Stimulated activated CD4-positive, alpha-beta T cell treated with anti-CD3 and anti-CD28 coated beads, TNF-alpha, amount 100 ng/mL, for 4 hours (primary cell): ENCODE results near the gene ELMO1.

ENCODE experiments used
- DNase-seq, 3 experiments: peaks; one replicate each; pipeline ENCODE4 v3.0.0-alpha.2; 2020; ENCODE audit warnings: low read depth in 3 of 3

Gene ELMO1

DNA sequence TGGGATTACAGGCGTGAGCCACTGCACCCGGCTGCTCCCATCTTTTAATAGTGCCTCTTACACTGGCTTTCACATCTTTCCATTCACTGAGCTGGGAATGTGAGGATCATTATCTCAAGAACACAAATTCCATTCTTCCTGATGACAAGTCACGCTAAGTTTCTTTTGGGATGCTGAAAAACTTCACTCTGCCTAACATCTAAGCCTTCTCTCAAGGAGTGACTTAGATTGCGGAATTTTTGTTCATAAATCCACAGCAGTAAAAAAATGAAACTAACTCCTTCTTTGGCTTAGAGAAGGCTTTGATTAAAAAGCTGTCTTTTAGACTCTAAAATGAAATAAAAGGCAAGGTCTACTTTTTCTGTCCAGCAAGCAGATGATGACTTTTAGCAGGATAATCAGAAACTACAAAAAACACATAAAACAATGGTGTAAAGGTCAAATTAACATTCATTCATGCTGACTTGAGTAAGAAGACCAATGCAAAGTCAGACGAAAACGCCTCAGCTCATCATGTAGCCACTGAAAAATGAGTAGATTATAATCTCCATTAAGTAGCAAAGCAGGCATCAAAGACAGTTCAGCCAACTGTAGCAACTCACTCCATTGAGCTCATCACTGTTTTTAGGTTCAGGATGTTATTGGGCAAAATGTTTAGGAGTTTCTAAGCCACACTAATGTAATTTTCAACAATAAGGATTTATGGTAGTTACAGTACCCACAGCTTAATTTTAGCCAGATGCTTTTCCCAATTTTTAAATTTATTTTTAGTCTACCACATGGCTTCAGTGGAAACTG is 178.8 kb downstream of the ELMO1 start:
- no peak for DNase-seq

DNA sequence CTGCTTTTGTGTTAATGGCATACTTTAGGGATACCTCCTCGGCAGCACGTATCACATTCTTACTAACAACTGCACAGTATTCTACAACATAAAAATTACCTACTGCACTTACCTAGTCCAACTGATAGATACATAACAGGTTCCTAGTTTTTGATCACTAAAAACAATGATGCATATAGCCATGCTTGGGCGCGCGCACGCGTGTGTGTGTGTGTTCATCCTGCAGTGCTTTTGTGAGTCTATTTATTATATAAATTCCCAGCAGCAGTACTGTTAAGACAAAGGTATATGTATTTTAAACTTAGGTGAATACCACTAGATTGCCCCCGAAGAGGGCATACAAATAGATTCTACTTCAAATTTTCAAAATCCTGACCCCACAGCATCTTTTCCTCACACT is 181.4 kb downstream of the ELMO1 start:
- no peak for DNase-seq

DNA sequence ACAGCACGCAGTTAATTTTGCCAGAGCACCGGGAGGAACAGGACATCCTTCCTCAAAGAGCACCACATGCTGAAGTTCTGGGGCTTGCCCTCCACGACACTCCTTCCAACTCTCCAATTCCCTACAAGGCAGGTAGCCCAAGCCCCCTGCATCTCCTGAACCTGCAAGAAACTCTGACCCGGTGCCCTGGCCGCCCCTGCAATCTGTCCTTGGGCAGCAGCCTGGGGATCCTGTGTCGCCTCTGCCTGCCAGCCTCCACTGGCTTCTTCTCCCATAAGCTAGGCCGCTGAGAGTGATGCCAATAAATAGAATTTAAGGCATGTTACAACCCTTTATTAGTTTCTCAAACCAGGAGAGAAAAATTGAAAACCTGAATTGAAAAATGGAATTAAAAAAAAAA is 182.8 kb downstream of the ELMO1 start:
- no peak for DNase-seq

DNA sequence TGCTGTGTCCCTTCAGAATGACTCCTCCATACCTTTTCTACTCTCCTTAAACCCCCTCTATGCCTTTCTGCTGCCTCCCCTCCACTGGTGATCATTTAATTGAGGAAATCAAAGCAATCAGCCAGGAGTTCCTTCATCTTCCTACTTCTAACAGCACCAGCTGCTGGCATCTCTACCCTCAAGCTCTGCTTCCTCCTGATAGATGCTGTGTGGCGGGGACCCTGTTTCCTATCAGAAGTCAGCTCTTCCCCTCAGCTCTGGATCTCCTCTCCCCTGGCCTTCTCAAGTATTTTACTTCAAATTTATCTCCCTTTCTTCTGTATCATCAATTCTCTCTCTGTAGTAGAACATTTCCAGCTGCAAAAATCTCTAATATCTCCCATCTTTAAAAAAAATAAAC is 183.7 kb downstream of the ELMO1 start:
- DNase-seq = no peak

DNA sequence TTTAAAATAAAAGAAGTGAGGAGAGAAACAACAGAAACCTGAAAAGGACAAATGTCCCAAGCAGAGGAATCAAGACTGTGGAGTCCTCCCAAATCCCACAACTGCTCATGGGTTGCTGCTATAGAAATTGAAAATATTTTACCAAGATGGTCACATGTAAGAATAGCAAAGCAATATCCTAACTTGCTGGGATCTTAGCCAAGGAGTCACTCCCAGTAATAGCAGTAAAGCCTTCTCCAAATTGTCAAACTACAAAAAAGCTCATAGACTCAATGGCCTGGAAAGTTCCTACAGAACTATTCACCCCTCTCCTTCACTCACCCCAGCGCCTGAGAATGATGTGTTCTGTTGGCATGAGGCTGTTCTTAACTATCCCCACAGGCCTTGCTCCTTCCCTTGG is 186.5 kb downstream of the ELMO1 start:
- no peak for DNase-seq

DNA sequence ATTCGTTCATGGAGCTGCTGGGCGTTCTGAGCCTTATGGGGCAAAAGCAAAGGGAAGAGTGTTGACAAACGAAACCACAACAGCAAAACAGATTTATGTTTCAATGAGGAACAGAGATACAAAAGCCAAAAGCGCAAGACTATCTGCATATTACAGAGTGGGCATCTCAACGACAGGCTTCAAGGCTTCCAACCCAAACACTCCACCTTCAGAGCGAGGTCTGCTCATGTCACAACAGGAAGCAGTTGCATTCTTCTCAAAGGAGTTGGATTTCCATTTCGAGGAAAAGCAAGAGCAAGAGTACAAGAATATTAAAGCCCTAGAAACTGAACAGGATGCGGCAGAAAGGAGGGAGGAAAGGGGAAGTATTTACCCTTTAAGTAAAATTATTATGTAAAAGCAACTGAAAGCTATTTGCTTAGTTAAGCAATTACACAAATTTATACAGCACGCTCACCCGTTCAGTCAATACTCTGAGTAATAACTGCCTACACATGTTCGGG is 189.3 kb downstream of the ELMO1 start:
- no peak for DNase-seq

DNA sequence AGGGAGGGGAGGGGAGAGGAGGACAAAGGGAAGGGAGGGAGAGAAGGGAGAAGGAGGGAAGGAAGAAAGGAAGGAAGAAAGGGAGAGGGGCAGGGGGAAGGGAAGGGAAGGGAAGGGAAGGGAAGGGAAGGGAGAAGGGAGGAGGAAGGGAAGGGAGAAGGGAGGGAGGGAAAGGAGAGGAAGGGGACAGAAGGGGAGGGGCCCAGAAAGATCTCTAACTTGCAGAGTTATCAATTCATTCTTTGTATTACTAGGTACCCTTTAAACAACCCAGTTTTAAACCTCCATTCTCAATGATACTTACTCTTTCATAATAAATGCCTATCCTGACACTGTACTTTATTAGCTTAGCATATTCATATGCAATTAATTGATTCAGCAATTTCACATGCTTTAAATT is 192.0 kb downstream of the ELMO1 start:
- no peak for DNase-seq

DNA sequence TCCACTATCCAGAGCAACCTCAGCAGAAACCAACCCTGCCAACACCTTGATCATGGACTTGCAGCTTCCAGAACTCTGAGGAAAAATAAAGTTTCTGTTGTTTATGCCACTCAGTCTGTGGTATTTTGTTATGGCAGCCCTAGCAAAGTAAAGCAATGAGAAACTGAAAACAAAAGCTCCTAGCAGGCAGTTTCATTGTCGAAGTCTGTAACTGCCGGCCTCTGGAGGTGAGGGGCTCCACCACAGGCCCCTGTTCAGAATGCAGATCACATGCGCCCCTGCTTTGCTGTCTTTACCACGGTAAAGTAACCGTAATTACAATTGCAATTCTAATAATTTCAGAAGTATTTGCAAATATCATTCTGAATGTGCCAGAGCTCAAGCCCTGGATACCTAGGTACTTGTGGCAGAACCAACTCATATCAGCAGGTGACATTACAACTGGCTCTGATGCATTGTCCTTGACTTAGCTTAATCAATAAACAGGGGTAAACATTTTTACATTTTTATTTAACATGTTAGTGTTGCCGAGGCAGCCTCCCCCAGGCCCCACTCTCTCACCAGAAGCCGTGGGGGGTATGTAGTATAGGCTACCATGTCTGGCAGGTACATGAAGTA is 193.2 kb downstream of the ELMO1 start:
- no peak for DNase-seq

DNA sequence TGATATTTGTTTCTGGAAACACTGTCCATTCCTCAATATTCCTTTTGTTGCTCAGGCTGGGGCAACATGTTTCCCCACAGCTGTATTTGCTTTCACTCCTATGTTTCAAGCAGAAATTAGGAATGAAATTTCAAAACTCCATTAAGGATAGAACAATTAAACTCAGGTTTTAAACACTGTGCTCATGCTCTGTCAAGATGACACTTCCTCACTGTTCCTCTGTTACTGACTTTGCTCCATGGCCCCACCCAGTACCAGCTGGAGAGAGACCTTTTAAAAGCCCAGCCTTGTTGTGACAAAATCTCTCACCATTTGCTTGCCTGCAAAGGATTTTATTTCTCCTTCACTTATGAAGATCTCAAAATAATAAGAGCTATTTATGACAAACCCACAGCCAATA is 197.4 kb downstream of the ELMO1 start:
- DNase-seq = no peak

DNA sequence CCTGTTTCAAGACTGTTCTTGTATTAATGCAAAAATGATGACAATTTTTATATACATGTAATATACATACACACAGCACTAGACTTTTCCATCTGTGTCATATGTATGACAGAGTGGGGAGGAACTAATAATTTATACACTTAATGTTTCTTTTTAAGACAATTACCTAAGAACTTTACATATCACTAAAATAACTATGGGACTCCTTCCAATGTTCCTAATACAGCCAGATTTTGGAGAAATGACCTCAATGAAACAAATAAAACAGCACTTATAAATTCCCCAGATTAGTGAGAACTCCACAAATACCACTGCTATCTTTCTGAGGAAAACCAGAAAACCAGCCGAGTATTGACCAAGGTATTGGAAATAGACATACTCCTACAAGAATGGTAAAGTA is 199.4 kb downstream of the ELMO1 start:
- no peak for DNase-seq

DNA sequence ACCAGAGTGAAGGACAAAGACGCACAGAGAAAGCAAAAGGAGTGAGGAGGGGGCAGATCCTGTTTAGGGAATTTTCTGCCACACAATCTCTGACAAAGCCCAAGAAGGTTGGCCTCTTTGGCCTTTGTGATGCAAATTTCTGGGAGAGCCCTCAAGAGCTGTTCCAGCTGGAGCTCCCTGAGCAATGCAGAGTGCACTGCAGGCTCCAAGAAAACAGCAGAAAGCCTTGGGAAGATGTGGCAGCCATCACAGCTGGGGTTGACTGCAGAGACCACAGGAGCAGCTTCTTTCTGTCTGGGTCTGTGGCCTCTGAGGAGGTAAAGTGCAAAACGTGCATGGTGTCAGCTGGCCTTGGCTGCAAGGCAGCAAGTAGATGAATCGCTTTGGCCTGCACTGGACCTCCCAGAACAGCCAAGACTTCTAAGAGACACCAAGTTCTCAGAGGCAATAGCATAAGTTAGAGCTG is 200.2 kb downstream of the ELMO1 start:
- no peak for DNase-seq

DNA sequence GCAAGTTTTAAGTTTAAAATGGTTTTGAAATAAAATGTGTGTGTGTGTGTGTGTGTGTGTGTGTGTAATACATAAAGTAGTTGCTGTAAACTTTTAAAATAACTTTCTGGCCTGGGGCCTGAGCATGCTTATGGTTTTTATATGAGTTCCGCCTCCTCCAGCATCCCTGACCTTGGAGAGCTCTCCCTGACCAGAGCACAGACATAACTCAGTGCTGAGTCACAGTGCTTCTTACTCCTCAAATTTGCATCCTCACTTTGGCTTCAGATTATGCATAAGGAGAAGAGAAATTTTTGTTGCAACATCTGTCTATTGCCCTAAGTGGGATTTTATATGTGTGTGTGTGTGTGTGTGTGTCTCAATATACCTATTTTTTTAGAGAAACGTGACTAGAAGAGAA is 200.8 kb downstream of the ELMO1 start:
- DNase-seq = no peak

DNA sequence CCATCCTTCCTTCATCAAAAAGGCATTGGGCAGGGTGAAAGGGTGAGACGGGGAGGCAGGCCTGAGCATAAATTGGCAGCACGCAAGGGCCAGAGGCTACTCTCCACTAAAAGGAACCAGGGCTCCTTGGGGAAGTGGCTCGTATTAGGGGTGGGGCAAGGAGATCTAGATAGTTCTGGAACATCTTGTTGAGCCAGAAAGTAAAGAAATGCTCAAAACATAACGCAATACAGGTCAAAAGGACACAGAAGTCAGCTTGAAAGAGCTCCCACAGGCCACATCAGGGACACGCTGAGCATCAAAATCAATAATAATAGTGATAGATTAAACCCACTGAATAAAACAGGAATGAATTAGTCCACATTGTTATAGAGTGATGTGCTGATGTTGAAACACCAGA is 203.1 kb downstream of the ELMO1 start:
- DNase-seq = no peak

DNA sequence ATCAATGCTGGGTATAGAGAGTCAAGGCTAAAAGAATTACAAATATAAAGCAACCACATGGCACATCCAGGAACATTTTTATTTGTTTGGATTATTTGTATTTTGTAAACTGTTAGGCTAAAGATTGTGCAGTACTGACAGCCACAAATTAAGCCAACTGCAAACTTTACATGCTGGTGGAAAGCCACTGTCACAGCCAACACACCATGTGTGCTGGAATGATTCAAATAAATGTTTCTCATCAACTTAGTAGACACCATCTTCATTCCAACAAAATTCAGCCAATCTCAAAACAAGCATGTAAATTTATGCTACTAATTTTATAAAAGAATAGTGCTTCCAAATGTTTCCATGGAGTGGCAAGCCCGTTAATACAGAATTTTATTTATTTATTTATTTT is 211.8 kb downstream of the ELMO1 start:
- no peak for DNase-seq

DNA sequence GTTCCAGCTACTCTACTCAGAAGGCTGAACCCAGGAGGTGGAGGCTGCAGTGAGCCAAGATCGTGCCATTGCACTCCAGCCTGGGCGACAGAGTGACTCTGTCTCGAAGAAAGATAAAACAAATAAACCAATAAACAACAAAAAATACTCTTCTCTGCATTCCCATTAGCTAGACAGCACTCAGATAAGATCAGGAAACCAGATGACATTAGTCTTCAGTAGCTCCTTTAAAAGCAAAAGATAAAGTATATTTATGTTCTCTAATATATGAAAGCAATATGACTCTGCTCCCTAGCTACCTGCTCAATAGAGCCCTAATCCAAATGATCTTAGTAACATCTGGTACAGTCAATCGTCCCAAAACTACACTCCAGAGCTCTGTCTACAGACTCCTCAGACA is 212.9 kb downstream of the ELMO1 start:
- no peak for DNase-seq

DNA sequence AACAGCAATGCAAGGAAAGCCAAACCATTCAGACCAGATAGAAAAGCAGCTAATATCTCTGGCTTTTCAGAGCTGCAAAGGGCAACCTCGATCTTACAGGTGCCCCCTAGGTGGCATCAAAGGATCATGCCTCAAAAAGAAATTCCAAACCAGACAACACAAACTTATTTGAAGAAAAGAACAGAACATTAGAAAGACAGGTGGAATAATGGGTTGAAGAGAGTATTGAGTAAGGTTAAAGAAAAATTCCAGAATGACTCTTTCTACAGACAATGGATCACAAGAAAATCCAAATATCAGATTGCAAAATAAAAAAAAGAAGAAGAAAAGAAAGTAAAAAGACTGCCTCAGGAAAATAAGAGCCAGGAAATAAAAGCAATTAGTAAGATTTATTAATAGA is 213.7 kb downstream of the ELMO1 start:
- no peak for DNase-seq

DNA sequence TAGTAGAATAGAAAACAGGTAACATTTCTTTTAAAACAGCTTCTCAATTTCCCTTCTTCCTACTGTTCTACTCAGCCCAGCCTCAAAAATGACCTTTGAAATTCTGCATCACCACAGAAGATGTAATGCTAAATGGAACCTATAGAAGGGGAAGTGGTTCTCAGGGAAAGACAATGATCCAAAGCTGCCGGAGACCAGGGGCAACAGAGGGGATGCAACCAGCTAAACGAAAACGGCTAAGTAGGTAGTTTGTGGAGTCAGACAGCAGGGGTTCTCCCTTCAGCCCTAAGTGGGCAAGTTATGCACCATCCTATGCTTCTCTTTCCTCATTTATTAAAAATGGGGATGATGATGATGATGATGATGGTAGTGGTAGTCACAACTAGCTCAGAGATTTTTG is 214.3 kb downstream of the ELMO1 start:
- no peak for DNase-seq

DNA sequence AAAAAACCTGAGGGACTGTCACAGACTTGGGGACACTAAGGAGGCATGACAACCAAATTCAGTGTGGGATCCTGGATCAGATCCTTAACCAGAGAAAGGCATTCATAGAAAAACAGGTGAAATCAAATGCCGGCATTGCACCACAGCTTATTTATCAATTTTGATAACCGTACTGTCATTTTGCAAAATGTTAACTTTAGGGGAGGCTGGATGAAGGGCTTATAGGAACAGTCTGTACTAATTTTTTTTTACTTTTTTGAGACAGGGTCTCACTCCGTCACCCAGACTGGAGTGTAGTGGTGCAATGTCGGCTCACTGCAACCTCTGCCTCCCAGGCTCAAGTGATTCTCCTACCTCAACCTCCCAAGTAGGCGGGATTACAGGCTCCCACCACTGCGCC is 217.1 kb downstream of the ELMO1 start:
- DNase-seq = no peak

DNA sequence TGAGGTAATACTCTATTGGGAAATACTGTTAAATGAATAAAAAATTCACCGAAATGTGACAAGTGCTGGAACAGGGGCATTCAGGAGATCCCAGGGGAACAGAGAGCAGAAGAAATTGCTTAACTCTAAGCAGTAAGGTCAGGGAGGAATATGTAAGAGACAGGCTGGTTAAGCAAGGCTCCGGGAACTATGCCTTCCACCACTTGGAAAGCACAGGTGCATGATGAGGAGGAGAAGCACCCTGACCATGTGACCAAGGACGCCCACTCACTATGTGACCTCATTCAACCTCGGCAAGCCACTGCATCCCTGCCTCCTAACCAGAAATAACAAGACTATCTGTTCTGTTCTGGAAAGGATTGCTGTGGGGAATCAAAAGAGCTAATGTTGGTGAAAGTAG is 218.4 kb downstream of the ELMO1 start:
- no peak for DNase-seq

DNA sequence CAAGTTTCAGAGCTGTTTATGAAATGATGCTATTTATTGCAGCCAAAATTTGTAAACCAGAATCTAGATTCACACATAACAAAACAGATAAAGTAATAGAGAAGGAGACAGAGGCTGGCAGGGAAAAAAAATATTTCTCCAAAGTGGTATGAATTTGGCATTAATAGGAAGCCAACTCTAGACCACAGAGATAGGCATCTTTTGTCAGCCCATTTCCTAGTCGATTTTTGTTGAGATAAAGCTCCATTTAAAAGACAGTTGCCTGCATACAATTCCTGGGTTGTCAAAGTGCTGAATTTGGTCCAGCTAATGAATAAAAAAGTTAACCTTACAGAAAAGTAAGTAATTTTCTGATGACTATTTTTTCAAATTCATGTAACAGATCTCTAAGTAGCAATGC is 219.3 kb downstream of the ELMO1 start:
- no peak for DNase-seq

DNA sequence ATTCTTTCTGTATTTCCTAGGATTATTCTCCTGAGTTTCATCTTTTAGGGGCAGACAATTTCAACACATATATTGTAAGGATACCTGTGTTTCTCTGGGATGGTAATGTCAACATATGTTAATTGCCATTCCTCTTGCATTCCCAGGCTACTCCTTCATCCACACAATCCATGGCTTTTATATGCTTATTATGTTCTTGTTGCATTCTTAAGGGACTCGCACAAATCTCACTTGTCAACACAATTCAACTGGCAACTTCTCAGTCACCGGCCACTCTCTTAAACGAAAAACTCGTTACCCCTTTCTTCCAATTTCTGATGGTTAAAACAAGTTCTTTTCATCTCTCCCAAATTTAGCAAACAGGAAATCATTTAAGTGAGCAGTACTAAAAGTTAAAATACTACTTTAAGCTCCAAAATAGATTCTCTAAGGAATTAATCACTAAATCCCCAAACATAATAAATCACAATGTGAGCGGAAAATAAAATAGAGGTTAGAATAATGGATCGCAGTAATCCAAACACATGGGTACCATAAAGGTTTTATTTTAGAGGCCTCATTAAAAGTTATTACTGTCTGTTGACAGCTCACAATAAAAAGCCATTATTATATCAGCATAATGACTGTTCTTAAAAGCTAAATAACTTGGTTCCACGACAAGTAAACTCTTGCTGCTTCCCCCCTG is 223.2 kb downstream of the ELMO1 start:
- no peak for DNase-seq

DNA sequence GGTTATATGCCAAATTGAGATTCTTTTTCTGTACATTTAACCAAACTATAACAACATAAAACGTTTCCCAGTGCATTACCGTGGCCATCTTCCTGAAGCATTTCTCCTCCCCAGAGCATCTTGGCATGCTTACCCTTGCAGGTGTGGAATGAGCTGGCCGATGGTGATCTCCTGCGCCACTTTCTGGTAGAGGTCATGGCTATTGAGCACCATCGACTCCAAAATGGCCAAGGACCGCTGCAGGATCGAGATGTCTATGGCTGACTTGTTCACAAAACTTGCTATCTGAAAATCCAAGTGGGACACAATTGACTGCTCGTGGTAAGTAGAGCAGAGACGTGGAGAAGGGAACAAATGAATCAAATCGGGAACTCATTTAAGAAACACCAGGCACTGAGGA is 223.9 kb downstream of the ELMO1 start:
- no peak for DNase-seq

DNA sequence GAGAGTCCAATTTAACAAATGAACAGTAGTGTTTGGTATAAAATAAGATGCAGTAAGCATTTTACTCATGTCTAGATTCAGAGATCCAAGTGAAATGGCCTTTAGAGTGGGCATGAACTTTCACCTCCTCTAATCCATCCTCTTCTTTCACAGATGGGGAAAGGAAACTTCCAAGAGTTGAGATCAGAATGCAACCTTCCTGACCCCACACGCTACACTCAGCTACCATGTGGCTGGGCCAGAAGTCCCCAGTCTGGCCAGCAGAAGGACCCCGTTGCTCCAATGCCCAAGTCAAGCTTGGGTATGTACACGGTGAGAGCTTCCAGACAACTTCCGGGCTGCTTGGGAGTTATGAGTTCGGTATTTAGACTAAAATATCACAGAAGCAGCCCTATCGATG is 228.0 kb downstream of the ELMO1 start:
- DNase-seq = no peak
